ENCODE results near the gene PBXIP1.

DNA sequence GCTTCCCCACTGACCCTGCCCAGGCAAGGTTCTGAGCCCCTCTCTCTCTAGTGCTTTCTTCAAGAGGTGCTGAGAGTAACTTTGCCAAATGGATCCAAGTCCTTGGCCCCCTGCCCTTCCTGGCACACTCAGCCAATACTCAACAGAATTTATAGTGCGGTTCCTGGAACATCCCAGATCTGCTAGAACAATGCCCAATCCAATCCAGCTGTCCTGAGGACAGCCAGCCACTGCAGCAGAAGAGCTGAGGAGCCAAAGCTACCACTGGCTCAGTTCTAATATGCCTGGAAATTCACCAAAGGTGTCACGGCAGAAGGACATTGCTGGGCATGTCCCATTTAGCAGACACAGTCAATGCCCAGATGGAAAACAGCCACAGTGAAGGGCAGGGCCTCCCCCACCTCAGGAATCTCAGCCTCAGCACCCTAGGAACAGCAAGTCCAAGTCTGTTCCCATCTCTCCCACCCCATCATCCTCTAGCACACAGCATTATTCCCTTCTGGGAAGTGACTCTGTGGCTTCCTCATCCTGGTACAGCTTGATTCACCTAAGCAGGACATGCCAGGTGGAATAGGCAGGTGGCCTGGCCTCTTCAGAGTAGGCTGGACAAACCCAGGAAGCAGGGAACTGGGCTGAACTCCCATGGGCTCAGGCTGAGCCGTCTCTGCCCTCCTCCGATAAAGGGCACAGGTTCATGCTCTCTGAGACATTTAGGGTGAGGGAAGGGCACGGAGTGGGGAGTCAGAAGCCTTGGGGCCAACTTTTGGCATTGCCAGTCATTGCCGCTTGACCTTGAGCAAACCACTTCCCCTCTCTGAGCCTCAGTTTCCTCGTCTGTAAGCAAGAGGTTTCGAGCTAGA is 44.0 kb downstream of the PBXIP1 start:
- TF ChIP-seq CTCF (IDR thresholded peaks at IDR 0.05) = no peak
- TF ChIP-seq EP300 (IDR thresholded peaks at IDR 0.05) = no peak
